Keratinocyte (primary cell): Measurements from ENCODE around the gene LSM6. TPM values are rescaled to one million over a fixed set of nuclear protein-coding genes. Genes with fewer than 3 reads are reported as not detected.

Experiments
- DNase-seq: peaks from one replicate; pipeline ENCODE4 v3.0.0-alpha.2; 2011; ENCODE audit warnings: low read depth, missing footprints, low spot score
- FAIRE-seq: peaks from 2 replicates; lab custom pipeline; 2011; peaks lifted over from hg19 to GRCh38; lab: Jason Lieb, UNC
- H2AFZ ChIP-seq: 2 replicates; pipeline ENCODE4 v1.6.0; 2012; ENCODE audit warnings: low read length, control low read depth, inconsistent platforms; ENCODE audit not compliant: control insufficient read depth
- H3K27ac ChIP-seq: 2 replicates; pipeline ENCODE4 v1.5.1; 2011; ENCODE audit warnings: low read length; ENCODE audit not compliant: control insufficient read depth, insufficient read depth
- H3K27me3 ChIP-seq: 3 replicates; pipeline ENCODE4 v1.6.0; 2011; ENCODE audit warnings: low read length; ENCODE audit not compliant: control insufficient read depth, insufficient read depth; ENCODE audit errors: extremely low read depth
- H3K36me3 ChIP-seq, 2 experiments: 2 replicates in 1 of 2; 3 replicates in 1 of 2; pipeline ENCODE4 v1.5.1; 2011; ENCODE audit warnings: low read length in 2 of 2, mild to moderate bottlenecking in 1 of 2; ENCODE audit not compliant: control insufficient read depth in 2 of 2, insufficient read depth in 2 of 2; ENCODE audit errors: extremely low read depth in 1 of 2
- H3K4me1 ChIP-seq: 3 replicates; pipeline ENCODE4 v1.5.1; 2011; ENCODE audit warnings: low read length; ENCODE audit not compliant: control insufficient read depth, insufficient read depth; ENCODE audit errors: extremely low read depth
- H3K4me2 ChIP-seq: 3 replicates; pipeline ENCODE4 v1.6.0; 2011; ENCODE audit warnings: low read depth, low read length; ENCODE audit not compliant: control insufficient read depth, insufficient read depth; ENCODE audit errors: extremely low read depth
- H3K4me3 ChIP-seq, 3 experiments: fragments of 200-600 bp in 1 of 3; sonication (generic) in 1 of 3; 2 replicates in 2 of 3; 3 replicates in 1 of 3; pipeline ENCODE4 v1.5.1; 2011 to 2016; ENCODE audit warnings: low read length in 3 of 3, mild to moderate bottlenecking in 3 of 3, control low read depth in 2 of 3, inconsistent platforms in 1 of 3, low read depth in 1 of 3, mixed read lengths in 1 of 3, mixed run types in 1 of 3, moderate library complexity in 1 of 3; ENCODE audit not compliant: control insufficient read depth in 2 of 3, insufficient read depth in 2 of 3; ENCODE audit errors: extremely low read depth in 1 of 3
- H3K79me2 ChIP-seq: 2 replicates; pipeline ENCODE4 v1.6.0; 2012; ENCODE audit warnings: low read length; ENCODE audit not compliant: control insufficient read depth, insufficient read depth
- H3K9ac ChIP-seq: 3 replicates; pipeline ENCODE4 v1.6.0; 2011; ENCODE audit warnings: low read length; ENCODE audit not compliant: control insufficient read depth, insufficient read depth; ENCODE audit errors: extremely low read depth
- H3K9me1 ChIP-seq: 3 replicates; pipeline ENCODE4 v1.6.0; 2011; ENCODE audit warnings: low read length; ENCODE audit not compliant: control insufficient read depth, insufficient read depth; ENCODE audit errors: extremely low read depth
- H3K9me3 ChIP-seq: 2 replicates; pipeline ENCODE4 v1.5.1; 2012; ENCODE audit warnings: low read depth, low read length; ENCODE audit not compliant: control insufficient read depth
- H4K20me1 ChIP-seq: 3 replicates; pipeline ENCODE4 v1.6.0; 2011; ENCODE audit warnings: low read length; ENCODE audit not compliant: control insufficient read depth, insufficient read depth; ENCODE audit errors: extremely low read depth
- CTCF ChIP-seq, 3 experiments: IDR thresholded peaks in 1 of 3; conservative IDR thresholded peaks in 1 of 3; optimal IDR thresholded peaks in 1 of 3; 2 replicates in 2 of 3; 3 replicates in 1 of 3; pipeline versions ENCODE3 to v1.5.1; 2011; ENCODE audit warnings: low read length in 3 of 3, mild to moderate bottlenecking in 3 of 3, moderate library complexity in 2 of 3, control low read depth in 1 of 3, inconsistent platforms in 1 of 3; ENCODE audit not compliant: insufficient read depth in 2 of 3; ENCODE audit errors: extremely low read depth in 1 of 3
- EZH2 ChIP-seq: IDR thresholded peaks from one replicate; pipeline ENCODE4 v1.6.1; 2012; ENCODE audit warnings: inconsistent platforms, mild to moderate bottlenecking, low read length, moderate library complexity
- dilution Hi-C: fragments of 300-500 bp; cut with MboI; formaldehyde crosslinking; loops from one replicate; pipeline ENCODE4 v1.7.0; 2020; ENCODE audit warnings: low sequenced_read_pairs; ENCODE audit not compliant: extremely low pct_ligation_motif_present
- polyA plus RNA-seq, 5 experiments: library from polyadenylated mRNA; depleted of rRNA in 3 of 5; stranded (reverse) in 3 of 5; stranded (forward) in 1 of 5; unstranded in 1 of 5; fragments of >200 nt; gene quantifications; 1 replicate in 1 of 5; 2 replicates in 3 of 5; 3 replicates in 1 of 5; pipeline versions ENCODE4 v1.2.1 to v1.2.3, GENCODE V29; 2011 to 2012; ENCODE audit warnings: missing spikeins in 2 of 5, low read depth in 1 of 5, low replicate concordance in 1 of 5

Gene LSM6
- polyA plus RNA-seq, 1 donor (not counting 4 experiments of a cell fraction or from before 2014, with no cell fraction given), result 33.7 TPM

- TF ChIP-seq CTCF (optimal IDR thresholded peaks at IDR 0.05 in 1 of 3, IDR thresholded peaks at IDR 0.05 in 1 of 3, conservative IDR thresholded peaks at IDR 0.05 in 1 of 3; ENCODE audit: extremely low read depth in 1 of 3, insufficient read depth in 2 of 3, low read length in 3 of 3) (no peak), EZH2 (no peak)
- Histone ChIP-seq H3K27me3 (no peaks in the 10 kb centered on the region), H2AFZ (no peak within 1 kb of the TSS), H3K79me2 (no peaks in the 10 kb centered on the region), H3K4me1 (no peaks in the 10 kb centered on the region), H3K9ac (no peak within 1 kb of the TSS), H4K20me1 (no peaks in the 10 kb centered on the region), H3K36me3 (no peaks in the 10 kb centered on the region), H3K27ac (no peak within 1 kb of the TSS), H3K4me2 (no peak within 1 kb of the TSS), H3K9me3 (no peaks in the 10 kb centered on the region), H3K4me3 (no peak within 1 kb of the TSS), H3K9me1 (no peaks in the 10 kb centered on the region)
- dilution Hi-C loops, result no loop called here
- FAIRE-seq (no peak), DNase-seq (no peak)
Observed at GRCh38 chr4:146214238-146214637, 38.7 kb downstream of the LSM6 start, which contains the start of gene REELD1. Gene REELD1 (plus strand): TSS chr4:146214538. CDS start chr4:146216953, 2,415 bp downstream.

- dilution Hi-C loops, result no loop called here
- no peak overlapping the region for H3K27ac ChIP-seq
- no peak overlapping the region for H3K4me3 ChIP-seq
- no peaks in the 10 kb centered on the region for H3K9me1 ChIP-seq
- DNase-seq, result no peak
- H3K36me3 ChIP-seq, result no peaks in the 10 kb centered on the region
- H3K27me3 ChIP-seq, result no peaks in the 10 kb centered on the region
- H3K79me2 ChIP-seq, result no peaks in the 10 kb centered on the region
- FAIRE-seq, result peak; percentile 34
- no peak overlapping the region for H2AFZ ChIP-seq
- peak overlapping the region; percentile 12 for H3K4me2 ChIP-seq
- H4K20me1 ChIP-seq, result no peaks in the 10 kb centered on the region
- no peaks in the 10 kb centered on the region for H3K9me3 ChIP-seq
- TF ChIP-seq EZH2 (no peak), CTCF (optimal IDR thresholded peaks at IDR 0.05 in 1 of 3, IDR thresholded peaks at IDR 0.05 in 1 of 3, conservative IDR thresholded peaks at IDR 0.05 in 1 of 3; ENCODE audit: extremely low read depth in 1 of 3, insufficient read depth in 2 of 3, low read length in 3 of 3) (no peak)
- no peaks in the 10 kb centered on the region for H3K4me1 ChIP-seq
- no peak overlapping the region for H3K9ac ChIP-seq
Observed at GRCh38 chr4:146222313-146222712, 46.8 kb downstream of the LSM6 start.
